M059J (cell line): ENCODE data around the gene HDAC5. TPM values are rescaled to one million over a fixed set of nuclear protein-coding genes. Genes with fewer than 3 reads are reported as not detected.
"Not testable (repeated sequence)": the region's sequence is repeated elsewhere in the genome, so short reads cannot be mapped to it uniquely, and the experiment has no call there.

ENCODE experiments used
- DNase-seq: peaks from one replicate; pipeline ENCODE4 v3.0.0-alpha.2; 2012; ENCODE audit warnings: low read depth
- total RNA-seq: library from RNA; depleted of rRNA; stranded (reverse); fragments of >200 nt; shearing (Covaris generic); gene quantifications from 2 replicates; pipeline ENCODE4 v1.2.3, GENCODE V29; 2014

Gene HDAC5
- total RNA-seq, 1 experiment from 2014 or later: 46.0 TPM

DNA sequence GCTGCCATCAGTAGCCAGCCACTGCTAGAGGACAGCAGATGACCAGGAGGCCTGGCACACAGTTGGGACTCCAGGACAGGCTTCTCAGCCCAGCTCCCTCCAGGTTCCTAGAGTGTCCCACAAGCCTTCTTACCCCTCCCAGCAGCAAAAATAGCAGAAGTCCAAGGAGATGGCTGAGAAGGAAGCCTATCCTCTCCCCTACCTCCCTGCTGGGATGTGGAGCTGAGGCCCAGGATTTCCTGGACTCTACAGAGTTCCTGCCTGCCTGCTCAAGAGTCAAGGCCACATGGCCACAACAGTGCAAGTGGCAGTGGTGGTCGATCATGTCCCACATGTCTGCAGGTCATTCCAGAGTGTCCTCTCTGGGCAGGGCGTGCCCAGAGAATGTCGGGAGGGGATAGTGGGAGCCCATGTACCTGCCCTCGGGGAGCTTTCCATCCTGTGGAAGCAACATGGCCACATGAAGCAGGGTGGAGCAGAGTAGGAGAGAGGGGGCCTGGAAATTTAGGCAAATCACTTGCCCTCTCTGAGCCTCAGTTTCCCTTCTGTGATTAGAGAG is 10.6 kb upstream of the HDAC5 start:
- DNase-seq: no peak

GRCh38 chr17:44132275-44132821 is 8.9 kb upstream of the HDAC5 start:
- peak; percentile 72 for DNase-seq

GRCh38 chr17:44131372-44131771 is 7.9 kb upstream of the HDAC5 start:
- not testable (repeated sequence) for DNase-seq

GRCh38 chr17:44130693-44131349 is 7.4 kb upstream of the HDAC5 start:
- DNase-seq: no peak

DNA sequence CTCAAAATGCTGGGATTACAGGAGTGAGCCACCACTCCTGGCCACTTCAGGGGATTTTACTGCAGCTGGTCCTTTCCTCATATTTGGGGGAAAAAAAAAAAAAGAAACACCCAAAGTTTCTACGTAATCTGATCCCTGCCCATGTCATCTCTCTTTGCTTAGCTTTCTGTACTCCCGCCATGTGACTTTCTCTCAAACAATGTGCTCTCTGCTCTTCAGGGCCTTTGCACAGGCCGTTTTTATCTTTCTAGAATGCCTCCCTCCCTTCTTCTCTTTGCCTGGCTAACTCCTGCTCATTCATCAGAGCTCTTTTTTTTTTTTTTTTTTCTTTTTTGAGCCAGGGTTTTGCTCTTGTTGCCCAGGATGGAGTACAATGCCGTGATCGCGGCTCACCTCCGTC is 4.9 kb upstream of the HDAC5 start:
- no peak for DNase-seq

DNA sequence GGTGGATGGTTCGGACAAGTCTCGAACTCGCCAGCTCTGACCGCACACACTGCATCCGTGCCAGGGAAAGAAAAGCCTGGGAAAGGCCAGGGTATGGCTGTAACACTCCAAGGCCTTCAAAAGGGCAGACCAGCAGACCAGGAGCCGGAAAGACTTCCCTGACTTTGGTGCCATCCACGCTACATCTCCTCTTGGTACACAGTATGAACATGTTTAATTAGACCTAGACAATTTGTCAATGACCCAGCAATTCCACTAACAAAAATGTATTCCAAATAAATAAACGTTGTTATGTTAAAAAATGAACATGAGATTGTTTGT is 637 bp upstream of the HDAC5 start:
- DNase-seq: no peak

DNA sequence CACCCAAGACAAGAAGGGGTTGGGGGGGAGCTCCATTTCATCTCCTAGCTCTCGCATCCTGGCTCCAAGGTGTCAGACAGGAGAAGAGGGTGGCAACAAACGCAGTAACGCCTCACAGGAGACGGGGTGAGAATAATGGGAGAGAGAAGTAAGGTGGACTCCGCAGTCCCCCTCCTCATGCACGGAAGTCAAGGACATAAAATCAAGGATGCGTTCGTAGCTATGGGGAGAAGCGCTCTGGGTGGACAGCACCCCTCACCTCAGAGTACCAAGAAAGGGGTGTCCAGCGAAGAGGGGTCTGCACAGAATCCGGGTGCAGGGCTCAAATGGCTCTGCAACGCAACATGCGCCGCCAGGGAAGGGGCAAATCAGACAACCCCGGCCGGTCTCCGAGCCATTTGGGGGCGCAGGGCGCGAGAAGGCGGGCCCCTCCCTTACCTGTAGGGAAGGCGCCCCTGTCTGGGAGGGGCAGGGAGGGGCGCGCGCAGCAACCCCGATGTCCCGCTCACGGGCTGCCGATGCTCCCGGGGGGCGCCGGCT is 555 bp downstream of the HDAC5 start:
- DNase-seq: no peak

DNA sequence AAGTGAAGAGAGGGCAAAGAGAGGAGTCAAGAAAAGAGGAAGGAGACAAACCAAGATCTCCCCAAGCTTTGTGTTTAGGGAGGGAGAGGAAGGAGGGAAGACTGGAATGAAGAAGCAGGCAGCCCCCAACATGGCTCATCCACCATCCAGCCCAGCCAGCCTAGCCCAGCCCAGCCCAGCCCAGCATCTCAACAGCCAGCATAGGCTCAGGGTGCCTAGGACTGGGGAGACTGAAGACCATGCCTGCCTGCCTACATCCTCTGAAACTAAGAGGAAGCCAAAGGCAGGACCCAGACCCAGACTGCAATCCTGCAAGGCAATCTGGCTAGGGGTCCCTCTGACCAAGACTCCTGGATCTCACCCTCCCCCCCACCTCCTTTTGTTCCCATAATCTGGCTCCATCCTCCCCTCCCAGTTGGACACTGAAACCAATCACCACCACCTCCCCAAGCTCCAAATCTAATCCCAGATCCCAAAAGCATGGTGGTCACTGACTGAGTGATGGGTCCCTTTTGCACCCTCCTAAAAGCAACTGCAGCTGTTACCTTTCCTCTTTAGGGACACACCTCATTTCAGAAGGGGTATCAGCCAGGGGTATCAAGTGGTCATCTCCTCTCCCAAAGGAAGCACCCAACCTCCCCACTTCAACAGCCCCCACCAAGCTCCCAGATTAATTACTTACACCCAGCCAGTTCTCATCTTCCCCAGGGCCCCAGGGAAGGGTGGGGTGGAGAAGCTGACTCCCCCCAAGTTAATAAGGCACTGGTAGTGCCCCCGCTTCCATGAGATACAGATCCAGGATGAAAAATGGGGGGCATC is 1.2 kb downstream of the HDAC5 start:
- no peak for DNase-seq

DNA sequence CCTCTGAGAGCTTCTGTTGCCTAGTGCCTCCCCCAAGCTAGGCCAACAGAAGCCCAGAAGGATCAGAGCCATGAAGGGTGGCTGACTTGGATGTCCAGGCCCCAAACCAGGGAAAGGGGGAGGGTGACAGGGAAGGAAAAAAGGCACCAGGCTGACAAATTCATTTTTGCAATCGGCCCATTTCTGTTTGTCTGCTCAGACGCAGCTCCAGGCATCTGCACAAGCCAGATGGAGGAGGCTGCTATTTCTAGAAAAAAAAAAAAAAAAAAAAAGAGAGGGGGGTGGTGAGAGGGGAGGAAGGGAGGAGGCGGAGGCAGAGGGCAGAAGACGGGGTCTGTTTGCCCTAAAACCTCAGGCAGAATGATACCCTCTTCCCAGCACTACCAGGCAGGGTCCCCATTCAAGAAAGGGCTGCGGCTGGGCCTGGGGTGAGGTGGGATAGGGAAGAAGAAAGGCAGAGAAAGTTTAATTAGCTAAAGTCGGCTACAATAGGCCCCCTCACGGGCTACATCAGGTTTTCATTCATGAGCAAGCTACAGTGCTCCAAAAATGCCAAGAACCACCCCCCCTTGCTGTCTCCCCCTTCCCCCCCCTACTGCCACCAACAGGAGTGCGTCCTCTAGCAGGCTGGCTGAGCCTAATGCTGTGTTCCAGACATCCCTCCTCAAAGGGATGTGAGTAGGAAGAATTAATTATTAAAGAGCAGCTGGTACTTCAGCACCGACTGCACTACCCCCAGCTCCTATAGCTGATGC is 2.4 kb downstream of the HDAC5 start:
- DNase-seq: no peak

DNA sequence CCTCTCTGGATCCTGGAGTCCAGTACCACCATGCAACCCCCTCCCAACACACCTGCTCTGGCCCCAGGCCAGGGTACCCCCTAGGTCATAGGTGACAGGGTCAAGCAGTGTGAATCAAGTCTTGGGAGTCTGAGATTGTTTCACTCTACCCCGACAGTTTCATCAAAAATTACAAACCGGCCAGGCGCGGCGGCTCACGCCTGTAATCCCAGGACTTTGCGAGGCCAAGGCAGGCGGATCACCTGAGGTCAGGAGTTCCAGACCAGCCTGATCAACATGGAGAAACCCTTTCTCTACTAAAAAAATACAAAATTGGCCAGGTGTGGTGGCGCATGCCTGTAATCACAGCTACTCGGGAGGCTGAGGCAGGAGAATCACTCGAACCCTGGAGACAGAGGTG is 3.2 kb downstream of the HDAC5 start:
- DNase-seq: not testable (repeated sequence)

GRCh38 chr17:44119798-44120197 is 3.6 kb downstream of the HDAC5 start:
- no peak for DNase-seq

DNA sequence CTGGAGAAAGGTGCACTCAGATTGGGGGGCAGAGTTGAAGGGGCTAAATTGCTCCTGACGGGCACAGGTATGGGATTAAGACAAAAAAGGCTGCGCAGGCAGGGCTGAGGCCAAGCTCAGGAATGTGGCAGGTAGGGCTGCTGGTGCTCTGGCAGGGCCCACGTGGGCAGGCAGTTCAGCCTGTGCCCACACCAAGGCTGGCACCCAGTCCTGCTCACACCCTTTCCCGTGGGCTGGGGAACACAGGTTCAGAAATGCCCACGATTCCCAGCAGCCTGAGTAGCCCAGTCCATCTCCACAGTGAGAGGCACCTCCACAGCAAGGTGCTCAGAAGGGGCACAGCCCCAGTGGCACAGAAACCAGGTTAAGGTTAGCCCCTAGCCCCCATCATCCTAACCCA is 4.4 kb downstream of the HDAC5 start:
- DNase-seq: no peak

DNA sequence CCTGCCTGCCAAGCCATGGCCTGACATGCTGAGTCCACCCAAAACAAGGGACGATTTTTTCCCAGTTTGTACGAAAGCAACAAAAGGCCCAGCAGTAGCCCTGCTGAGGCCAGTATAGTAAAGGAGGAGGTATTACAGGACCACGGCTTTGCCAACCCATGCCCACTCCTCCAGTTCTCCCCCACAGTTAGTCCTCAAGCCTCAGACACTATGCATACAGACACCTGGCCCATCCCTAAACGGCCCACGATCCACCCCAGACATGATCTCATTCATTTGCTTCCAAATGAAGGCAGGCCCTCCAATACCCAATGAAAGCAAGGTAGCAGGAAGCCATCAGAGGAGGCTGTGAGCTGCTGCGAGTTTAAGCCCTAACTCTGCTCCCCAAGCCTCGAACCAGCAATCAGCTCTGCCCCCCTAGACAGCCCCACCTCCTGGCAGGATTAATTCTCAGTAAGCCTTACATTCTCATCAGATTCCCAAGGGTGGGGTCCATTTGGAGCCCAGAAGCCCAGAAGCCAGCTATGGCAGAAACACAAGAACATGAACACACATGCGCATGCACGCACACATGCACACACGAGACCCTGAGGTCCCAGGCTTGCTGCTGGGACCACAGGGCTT is 4.9 kb downstream of the HDAC5 start:
- no peak for DNase-seq

- DNase-seq: no peak
Measured at GRCh38 chr17:44117351-44117750, 6.1 kb downstream of the HDAC5 start.

DNA sequence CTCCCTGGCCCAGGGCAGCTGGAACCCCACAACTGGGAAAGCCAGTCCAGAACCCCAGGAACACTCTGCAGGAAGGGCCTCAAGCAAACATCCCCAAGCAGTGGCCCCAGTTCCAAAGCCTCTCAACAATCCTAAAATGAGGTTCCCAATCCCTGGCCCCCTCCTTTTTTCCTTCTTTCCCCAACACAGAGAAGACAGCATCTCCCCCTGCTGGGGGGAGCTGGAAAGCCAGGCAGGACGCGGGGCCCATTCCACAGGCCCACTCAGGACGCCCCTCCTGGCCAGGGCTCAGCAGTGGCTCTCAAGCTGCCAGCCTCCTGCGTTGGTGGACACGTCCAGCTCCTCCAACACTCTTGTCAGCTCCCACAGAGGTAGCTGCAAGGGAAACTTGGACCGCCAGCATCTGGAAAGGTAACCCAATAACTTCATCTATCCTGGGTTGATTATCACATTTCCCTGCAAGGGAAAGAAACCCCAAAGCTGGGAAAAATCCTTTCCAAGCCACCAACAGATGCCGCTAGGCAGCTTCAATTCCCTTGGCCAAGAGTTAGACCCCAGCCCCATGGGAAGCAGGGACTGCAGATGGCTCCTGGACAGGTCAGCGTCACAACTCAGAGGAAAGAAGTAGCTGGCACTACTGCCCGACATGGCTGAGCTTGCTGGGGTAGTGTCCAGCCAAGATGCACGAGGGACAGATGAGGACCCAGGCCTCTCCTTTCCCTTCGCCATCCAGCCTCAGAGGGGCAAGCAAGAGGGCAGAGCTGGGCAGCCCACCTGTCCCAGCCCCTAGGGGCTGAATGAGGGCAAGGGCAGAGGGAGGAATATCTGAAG is 7.6 kb downstream of the HDAC5 start:
- peak; percentile 23 for DNase-seq

GRCh38 chr17:44113868-44114840 is 9.3 kb downstream of the HDAC5 start:
- DNase-seq: no peak

DNA sequence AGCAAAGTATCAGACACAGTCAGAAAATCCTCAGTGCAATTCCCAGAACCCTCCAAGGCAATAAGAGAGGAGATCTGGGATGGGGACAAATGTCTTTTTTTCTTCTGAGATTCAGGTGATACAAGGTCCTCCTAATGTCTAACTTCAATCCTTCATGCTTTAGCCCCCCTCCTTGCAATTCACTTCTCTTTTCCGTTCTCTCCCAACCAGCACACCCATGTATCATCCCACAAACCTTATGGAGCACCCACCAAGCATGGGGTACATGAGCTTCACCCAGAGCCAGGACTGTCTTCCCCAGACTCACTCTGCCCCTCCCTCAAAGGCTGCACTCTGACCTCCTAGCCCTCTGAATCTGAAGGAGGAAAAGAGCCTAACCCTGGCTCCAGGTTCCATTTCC is 10.1 kb downstream of the HDAC5 start:
- no peak for DNase-seq

- DNase-seq: no peak
Measured at GRCh38 chr17:44112284-44113280, 10.9 kb downstream of the HDAC5 start.
